ENCODE measurements around the gene SLX1A. TPM values are rescaled to one million over a fixed set of nuclear protein-coding genes. Genes with fewer than 3 reads are reported as not detected.
"Not testable (repeated sequence)": the region's sequence is repeated elsewhere in the genome, so short reads cannot be mapped to it uniquely, and the experiment has no call there.

SLX1A gene
- total RNA-seq (11.9 TPM), polyA plus RNA-seq (ENCODE audit: insufficient read depth in 1 of 8, insufficient read length in 8 of 8, low replicate concordance in 1 of 8) (10 to 100 TPM; 11.1 to 27.3 (median 17.7) TPM)
- long read RNA-seq, donor 1, partial matches to known transcripts, result 0 of 3 reads
- long read RNA-seq, donor 1, other reads (novel, unspliced or antisense), result 0 of 3 reads
- long read RNA-seq, donor 2, result 0 reads
- long read RNA-seq, donor 3, transcript SLX1A-201 (6 exons, 1,091 nt), result major isoform, 5 of 34 reads
- long read RNA-seq, donor 3, partial matches to known transcripts, result 28 of 34 reads
- long read RNA-seq, donor 3, other reads (novel, unspliced or antisense), result 0 of 34 reads
- long read RNA-seq, donor 4, partial matches to known transcripts, result 0 of 3 reads
- long read RNA-seq, donor 4, other reads (novel, unspliced or antisense), result 0 of 3 reads
- long read RNA-seq, donor 5, transcript SLX1A-201 (6 exons, 1,091 nt), result major isoform, 6 of 11 reads
- long read RNA-seq, donor 5, partial matches to known transcripts, result 0 of 11 reads
- long read RNA-seq, donor 5, other reads (novel, unspliced or antisense), result 0 of 11 reads
- long read RNA-seq, donor 6, transcript SLX1A-201 (6 exons, 1,091 nt), result major isoform, 8 of 8 reads
- long read RNA-seq, donor 6, partial matches to known transcripts, result 0 of 8 reads
- long read RNA-seq, donor 6, other reads (novel, unspliced or antisense), result 0 of 8 reads
- long read RNA-seq, donor 7, partial matches to known transcripts, result 0 of 3 reads
- long read RNA-seq, donor 7, other reads (novel, unspliced or antisense), result 0 of 3 reads
- long read RNA-seq, donor 8, partial matches to known transcripts, result 0 of 4 reads
- long read RNA-seq, donor 8, other reads (novel, unspliced or antisense), result 0 of 4 reads
- long read RNA-seq, donor 9, partial matches to known transcripts, result 0 of 4 reads
- long read RNA-seq, donor 9, other reads (novel, unspliced or antisense), result 0 of 4 reads
- long read RNA-seq, donor 10, partial matches to known transcripts, result 0 of 4 reads
- long read RNA-seq, donor 10, other reads (novel, unspliced or antisense), result 0 of 4 reads
- long read RNA-seq, donor 11, partial matches to known transcripts, result 0 of 7 reads
- long read RNA-seq, donor 11, other reads (novel, unspliced or antisense), result 0 of 7 reads

DNA sequence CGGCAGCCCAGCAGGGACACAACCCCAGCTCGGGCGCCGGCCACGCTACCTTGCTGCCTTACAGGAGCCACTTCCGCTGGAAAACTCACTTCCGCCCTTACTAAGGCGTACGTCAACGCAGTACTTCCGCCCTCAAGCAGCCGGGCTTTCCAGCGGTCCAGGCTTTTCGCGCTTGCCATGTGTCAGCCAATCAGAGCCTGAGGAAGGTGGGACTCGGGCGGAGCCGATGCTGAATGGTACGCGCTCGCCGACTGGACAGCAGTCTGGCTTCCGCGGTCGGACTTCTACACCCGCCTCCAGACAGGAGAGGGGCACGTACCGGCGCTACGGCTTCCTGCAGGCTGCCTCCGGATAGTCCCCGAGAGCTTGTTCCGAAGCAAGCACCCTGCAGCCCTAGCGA is at the start of gene SLX1A, which contains the start of gene BOLA2B:
Gene SLX1A, plus strand, starts transcription at position 261 of the 400 bp plus-strand sequence. CDS start 210 bp downstream, outside the sequence.
Gene BOLA2B, minus strand, starts transcription at position 52 of the 400 bp plus-strand sequence. CDS start 71 bp downstream, outside the sequence.
- not testable (repeated sequence) for DNase-seq; H3K27me3 ChIP-seq (ENCODE audit: control insufficient read depth, insufficient read depth, low read length); H3K4me1 ChIP-seq (ENCODE audit: control insufficient read depth, insufficient read depth, low read length); H3K9me3 ChIP-seq (replicated peaks; ENCODE audit: control insufficient read depth, low read depth, low read length); H3K27ac ChIP-seq (ENCODE audit: low read length); H3K36me3 ChIP-seq (ENCODE audit: control insufficient read depth, insufficient read depth, low read length)
- peak within 1 kb of the TSS; percentile 25 for H3K4me3 ChIP-seq (ENCODE audit: low read length)
- WGBS (ENCODE audit: insufficient coverage), result no CpG with 5 or more reads among the region's 34 CpGs

DNA sequence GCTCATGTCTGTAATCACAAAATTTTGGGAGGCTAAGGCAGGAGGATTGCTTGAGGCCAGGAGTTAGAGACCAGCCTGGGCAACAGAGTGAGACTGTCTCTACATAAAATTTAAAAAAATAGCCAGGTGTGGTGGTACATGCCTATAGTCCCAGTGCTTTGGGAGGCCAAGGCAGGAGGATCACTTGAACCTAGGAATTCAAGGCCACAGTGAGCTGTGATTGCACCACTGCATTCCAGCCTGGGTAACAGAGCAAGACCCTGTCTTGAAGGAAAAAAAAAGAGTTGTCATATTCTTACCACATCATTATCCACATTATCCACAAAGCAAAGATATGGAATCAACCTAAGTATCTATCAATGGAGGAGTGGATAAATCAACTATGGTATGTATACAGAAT is 49.7 kb upstream of the SLX1A start:
- Histone ChIP-seq H3K36me3 (ENCODE audit: control insufficient read depth, insufficient read depth, low read length) (no peaks in the 10 kb centered on the region), H3K9me3 (replicated peaks; ENCODE audit: control insufficient read depth, low read depth, low read length) (peaks cover under 1% of the 10 kb centered on the region), H3K27me3 (ENCODE audit: control insufficient read depth, insufficient read depth, low read length) (no peaks in the 10 kb centered on the region), H3K4me3 (ENCODE audit: low read length) (no peak overlapping the region), H3K27ac (ENCODE audit: low read length) (no peak overlapping the region), H3K4me1 (ENCODE audit: control insufficient read depth, insufficient read depth, low read length) (no peaks in the 10 kb centered on the region)
- no peak for DNase-seq

DNA sequence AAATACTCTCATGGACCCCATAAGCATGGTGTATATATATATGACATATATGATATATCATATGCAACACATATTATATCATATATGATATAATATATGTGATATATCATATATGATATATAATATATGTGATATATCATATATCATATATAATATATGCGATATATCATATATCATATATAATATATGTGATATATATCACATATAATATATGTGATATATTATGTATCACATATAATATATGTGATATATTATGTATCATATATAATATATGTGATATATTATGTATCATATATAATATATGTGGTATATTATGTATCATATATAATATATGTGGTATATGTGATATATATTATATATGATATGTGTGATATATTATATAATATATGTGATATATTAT is 48.8 kb upstream of the SLX1A start:
- Histone ChIP-seq H3K27ac (ENCODE audit: low read length) (no peak overlapping the region), H3K27me3 (ENCODE audit: control insufficient read depth, insufficient read depth, low read length) (no peaks in the 10 kb centered on the region), H3K4me1 (ENCODE audit: control insufficient read depth, insufficient read depth, low read length) (no peaks in the 10 kb centered on the region), H3K4me3 (ENCODE audit: low read length) (no peak overlapping the region), H3K36me3 (ENCODE audit: control insufficient read depth, insufficient read depth, low read length) (no peaks in the 10 kb centered on the region), H3K9me3 (replicated peaks; ENCODE audit: control insufficient read depth, low read depth, low read length) (peaks cover 5% of the 10 kb centered on the region)
- no peak for DNase-seq
- WGBS (ENCODE audit: insufficient coverage), result no CpG with 5 or more reads among the region's 1 CpG

DNA sequence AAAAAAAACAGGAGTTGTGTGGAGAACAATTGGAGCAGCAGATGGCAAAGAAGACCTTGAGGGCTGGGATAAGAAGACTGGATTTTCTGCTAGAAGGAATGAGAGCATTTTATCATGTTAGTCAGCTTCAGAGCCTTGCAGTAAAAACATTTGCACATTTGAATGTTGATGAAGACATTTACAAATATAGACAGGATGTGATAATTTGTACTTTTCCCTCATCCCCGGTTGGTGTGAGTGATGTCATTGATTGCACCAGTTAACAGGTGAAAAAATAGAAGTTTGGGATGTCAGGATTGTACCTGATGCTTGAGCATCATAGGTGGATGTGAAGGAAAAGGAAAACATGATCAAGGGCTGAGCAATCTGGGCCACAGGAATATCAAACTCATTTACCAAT is 48.0 kb upstream of the SLX1A start:
- H3K27ac ChIP-seq (ENCODE audit: low read length), result no peak overlapping the region
- H3K36me3 ChIP-seq (ENCODE audit: control insufficient read depth, insufficient read depth, low read length), result no peaks in the 10 kb centered on the region
- DNase-seq, result no peak
- H3K4me3 ChIP-seq (ENCODE audit: low read length), result no peak overlapping the region
- peaks cover 5% of the 10 kb centered on the region for H3K9me3 ChIP-seq (replicated peaks; ENCODE audit: control insufficient read depth, low read depth, low read length)
- WGBS (ENCODE audit: insufficient coverage), result 83% methylated on average over 1 of the region's 1 CpG
- no peaks in the 10 kb centered on the region for H3K27me3 ChIP-seq (ENCODE audit: control insufficient read depth, insufficient read depth, low read length)
- H3K4me1 ChIP-seq (ENCODE audit: control insufficient read depth, insufficient read depth, low read length), result no peaks in the 10 kb centered on the region

DNA sequence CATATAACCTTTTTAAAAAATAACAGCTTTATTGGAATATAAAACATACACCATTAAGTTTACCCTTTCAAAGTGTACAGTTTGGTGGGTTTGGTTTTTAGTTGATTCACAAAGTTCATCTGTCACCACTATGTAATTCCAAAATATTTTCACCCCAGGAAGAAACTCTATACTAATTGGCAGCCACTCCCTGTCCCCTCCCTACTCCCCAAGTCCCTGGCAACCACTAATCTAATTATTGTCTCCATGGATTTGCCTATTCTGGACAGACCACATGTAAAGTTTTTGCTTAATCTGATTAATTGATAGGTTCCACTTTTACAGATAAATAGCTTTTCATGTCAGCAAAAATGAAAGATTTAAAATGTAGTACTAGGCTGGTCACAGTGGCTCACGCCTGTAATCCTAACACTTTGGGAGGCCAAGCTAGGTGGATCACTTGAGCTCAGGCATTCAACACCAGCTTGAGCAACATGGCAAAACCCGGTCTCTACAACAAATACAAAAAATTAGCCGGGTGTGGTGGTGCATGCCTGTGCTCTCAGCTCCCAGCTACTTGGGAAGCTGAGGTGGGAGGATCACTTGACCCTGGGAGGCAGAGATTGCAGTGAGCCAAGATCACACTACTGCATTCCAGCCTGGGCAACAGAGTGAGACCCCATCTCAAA is 45.7 kb upstream of the SLX1A start:
- no peak for DNase-seq
- no peaks in the 10 kb centered on the region for H3K27me3 ChIP-seq (ENCODE audit: control insufficient read depth, insufficient read depth, low read length)
- no peak overlapping the region for H3K27ac ChIP-seq (ENCODE audit: low read length)
- no peaks in the 10 kb centered on the region for H3K4me1 ChIP-seq (ENCODE audit: control insufficient read depth, insufficient read depth, low read length)
- H3K36me3 ChIP-seq (ENCODE audit: control insufficient read depth, insufficient read depth, low read length), result no peaks in the 10 kb centered on the region
- H3K9me3 ChIP-seq (replicated peaks; ENCODE audit: control insufficient read depth, low read depth, low read length), result peaks cover 5% of the 10 kb centered on the region
- no CpG with 5 or more reads among the region's 3 CpGs for WGBS (ENCODE audit: insufficient coverage)
- H3K4me3 ChIP-seq (ENCODE audit: low read length), result no peak overlapping the region

DNA sequence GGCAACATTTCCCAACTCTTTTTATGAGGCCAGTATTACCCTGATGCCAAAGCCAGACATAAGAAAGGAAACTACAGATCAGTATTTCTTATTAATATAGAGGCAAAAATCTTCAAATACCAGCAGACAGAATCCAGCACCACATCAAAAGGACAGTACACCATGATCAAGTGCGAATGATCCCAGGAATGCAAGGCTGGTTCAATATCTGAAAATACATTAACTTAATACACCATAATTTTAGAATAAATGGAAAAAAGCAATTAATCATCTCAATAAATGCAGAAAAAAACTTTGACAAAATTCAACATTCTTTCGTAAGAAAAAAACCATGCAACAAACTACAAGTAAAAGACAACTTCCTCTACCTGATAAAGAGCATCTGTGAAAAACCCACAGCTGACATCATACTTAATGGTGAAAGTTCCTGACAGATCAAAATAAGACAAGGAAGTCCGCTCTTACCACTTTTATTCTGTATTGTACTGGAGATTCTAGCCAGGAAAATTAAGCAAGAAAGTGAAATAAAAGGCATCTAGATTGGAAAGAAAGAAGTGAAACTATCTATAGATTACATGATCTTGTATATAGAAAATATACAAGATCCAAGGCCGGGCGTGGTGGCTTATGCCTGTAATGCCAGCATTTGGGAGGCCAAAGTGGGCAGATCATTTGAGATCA is 44.3 kb upstream of the SLX1A start:
- no peaks in the 10 kb centered on the region for H3K27me3 ChIP-seq (ENCODE audit: control insufficient read depth, insufficient read depth, low read length)
- WGBS (ENCODE audit: insufficient coverage), result no CpG with 5 or more reads among the region's 5 CpGs
- no peaks in the 10 kb centered on the region for H3K36me3 ChIP-seq (ENCODE audit: control insufficient read depth, insufficient read depth, low read length)
- DNase-seq, result peak; percentile 7
- H3K9me3 ChIP-seq (replicated peaks; ENCODE audit: control insufficient read depth, low read depth, low read length), result peaks cover 5% of the 10 kb centered on the region
- H3K4me1 ChIP-seq (ENCODE audit: control insufficient read depth, insufficient read depth, low read length), result no peaks in the 10 kb centered on the region
- no peak overlapping the region for H3K27ac ChIP-seq (ENCODE audit: low read length)
- no peak overlapping the region for H3K4me3 ChIP-seq (ENCODE audit: low read length)

DNA sequence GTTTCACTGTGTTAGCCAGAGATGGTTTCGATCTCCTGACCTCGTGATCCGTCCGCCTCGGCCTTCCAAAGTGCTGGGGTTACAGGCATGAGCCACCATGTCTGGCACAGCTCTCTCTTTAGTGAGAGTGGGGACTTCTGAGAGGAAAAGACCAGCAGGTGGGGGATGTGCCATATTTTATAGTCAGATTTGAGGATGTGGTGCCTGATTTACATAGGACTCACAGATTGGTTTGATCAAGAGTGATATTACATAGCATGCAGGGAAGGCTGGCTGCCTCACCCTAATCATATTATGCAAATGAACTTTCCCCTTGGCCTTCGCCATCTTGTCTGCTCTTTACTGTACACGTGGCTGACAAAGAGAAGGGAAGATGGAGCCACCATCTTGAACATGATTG is 42.6 kb upstream of the SLX1A start:
- DNase-seq, result no peak
- no peak overlapping the region for H3K27ac ChIP-seq (ENCODE audit: low read length)
- H3K27me3 ChIP-seq (ENCODE audit: control insufficient read depth, insufficient read depth, low read length), result no peaks in the 10 kb centered on the region
- H3K36me3 ChIP-seq (ENCODE audit: control insufficient read depth, insufficient read depth, low read length), result no peaks in the 10 kb centered on the region
- no peak overlapping the region for H3K4me3 ChIP-seq (ENCODE audit: low read length)
- no peaks in the 10 kb centered on the region for H3K4me1 ChIP-seq (ENCODE audit: control insufficient read depth, insufficient read depth, low read length)
- peaks cover 5% of the 10 kb centered on the region for H3K9me3 ChIP-seq (replicated peaks; ENCODE audit: control insufficient read depth, low read depth, low read length)
- 78% methylated on average over 6 of the region's 7 CpGs for WGBS (ENCODE audit: insufficient coverage)

DNA sequence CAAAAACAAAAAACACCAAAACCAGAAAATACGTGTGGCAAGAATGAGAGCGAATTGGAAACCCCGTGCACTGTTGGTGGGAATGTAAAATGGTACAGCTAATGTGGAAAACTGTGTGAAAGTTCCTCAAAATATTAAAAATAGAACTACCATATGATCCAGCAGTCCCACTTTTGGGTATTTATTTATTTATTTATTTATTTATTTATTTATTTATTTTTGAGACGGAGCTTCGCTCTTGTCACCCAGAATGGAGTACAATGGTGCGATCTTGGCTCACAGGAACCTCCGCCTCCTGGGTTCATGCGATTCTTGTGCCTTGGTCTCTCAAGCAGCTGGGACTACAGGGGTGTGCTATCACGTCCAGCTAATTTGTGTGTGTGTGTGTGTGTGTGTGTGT is 41.2 kb upstream of the SLX1A start:
- no peak overlapping the region for H3K27ac ChIP-seq (ENCODE audit: low read length)
- WGBS (ENCODE audit: insufficient coverage), result 93% methylated on average over 3 of the region's 9 CpGs
- no peaks in the 10 kb centered on the region for H3K27me3 ChIP-seq (ENCODE audit: control insufficient read depth, insufficient read depth, low read length)
- H3K9me3 ChIP-seq (replicated peaks; ENCODE audit: control insufficient read depth, low read depth, low read length), result peaks cover 5% of the 10 kb centered on the region
- H3K4me1 ChIP-seq (ENCODE audit: control insufficient read depth, insufficient read depth, low read length), result no peaks in the 10 kb centered on the region
- no peaks in the 10 kb centered on the region for H3K36me3 ChIP-seq (ENCODE audit: control insufficient read depth, insufficient read depth, low read length)
- DNase-seq, result no peak
- H3K4me3 ChIP-seq (ENCODE audit: low read length), result no peak overlapping the region

DNA sequence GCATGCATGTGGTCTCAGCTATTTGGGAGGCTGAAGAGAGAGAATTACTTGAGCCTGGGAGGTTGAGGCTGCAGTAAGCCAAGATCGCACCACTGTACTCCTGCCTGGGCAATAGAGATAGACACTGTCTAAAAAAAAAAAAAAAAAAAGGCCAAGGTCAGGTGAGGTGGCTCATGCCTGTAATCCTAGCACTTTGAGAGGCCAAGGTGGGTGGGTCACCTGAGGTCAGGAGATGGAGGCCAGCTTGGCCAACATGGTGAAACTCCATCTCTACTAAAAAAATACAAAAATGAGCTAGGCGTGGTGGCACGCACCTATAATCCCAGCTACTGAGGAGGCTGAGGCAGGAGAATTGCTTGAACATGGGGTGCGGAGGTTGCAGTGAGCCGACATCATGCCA is 38.5 kb upstream of the SLX1A start:
- Histone ChIP-seq H3K4me3 (ENCODE audit: low read length) (no peak overlapping the region), H3K4me1 (ENCODE audit: control insufficient read depth, insufficient read depth, low read length) (no peaks in the 10 kb centered on the region), H3K36me3 (ENCODE audit: control insufficient read depth, insufficient read depth, low read length) (no peaks in the 10 kb centered on the region), H3K27ac (ENCODE audit: low read length) (no peak overlapping the region), H3K27me3 (ENCODE audit: control insufficient read depth, insufficient read depth, low read length) (no peaks in the 10 kb centered on the region), H3K9me3 (replicated peaks; ENCODE audit: control insufficient read depth, low read depth, low read length) (no peaks in the 10 kb centered on the region)
- DNase-seq, result no peak
- WGBS (ENCODE audit: insufficient coverage), result 100% methylated on average over 1 of the region's 5 CpGs
